ENCODE results near the gene SRC. TPM values are rescaled to one million over a fixed set of nuclear protein-coding genes. Genes with fewer than 3 reads are reported as not detected.

Gene SRC
- total RNA-seq, 2 experiments from 2014 or later, result 4.2 to 5.7 TPM

- H3K4me3 Mint-ChIP-seq, result no peak overlapping the region
- ATAC-seq (no peak), DNase-seq (peak; percentile 1)
- peaks cover 4% of the 10 kb centered on the region for H3K27me3 Mint-ChIP-seq
- intact Hi-C loops (cut with DNase I, micrococcal nuclease), result no loop called here
- no peaks in the 10 kb centered on the region for H3K36me3 Mint-ChIP-seq (ENCODE audit: low read depth)
- H3K4me1 Mint-ChIP-seq, result peaks cover 8% of the 10 kb centered on the region
- POLR2A ChIA-PET, result no interaction called here
- CTCF ChIA-PET, result interaction anchor here (0.5 to 0.6 kb wide), 2 partner anchors 146 to 154 kb away, joined by 3 read pairs; no protein-coding TSS in a partner anchor
- no peaks in the 10 kb centered on the region for H3K9me3 Mint-ChIP-seq (ENCODE audit: low read depth)
- H3K27ac Mint-ChIP-seq, result no peak overlapping the region
Observed at GRCh38 chr20:37387519-37388269, 41.8 kb downstream of the SRC start.

- H3K27ac Mint-ChIP-seq, result no peak overlapping the region
- H3K9me3 Mint-ChIP-seq (ENCODE audit: low read depth), result no peaks in the 10 kb centered on the region
- no peak overlapping the region for H3K4me3 Mint-ChIP-seq
- H3K36me3 Mint-ChIP-seq (ENCODE audit: low read depth), result no peaks in the 10 kb centered on the region
- intact Hi-C loops (cut with DNase I, micrococcal nuclease), result no loop called here
- ChIA-PET POLR2A (no interaction called here), CTCF (interaction anchor here (0.7 kb wide), 1 partner anchor 145 kb away, joined by 3 read pairs; no protein-coding TSS in a partner anchor)
- ATAC-seq, result no peak
- H3K4me1 Mint-ChIP-seq, result peaks cover 5% of the 10 kb centered on the region
- DNase-seq, result no peak
- H3K27me3 Mint-ChIP-seq, result peaks cover 4% of the 10 kb centered on the region
Observed at GRCh38 chr20:37388831-37389230, 42.9 kb downstream of the SRC start.

- H3K4me1 Mint-ChIP-seq, result peaks cover 5% of the 10 kb centered on the region
- intact Hi-C loops (cut with DNase I, micrococcal nuclease), result no loop called here
- H3K4me3 Mint-ChIP-seq, result no peak overlapping the region
- H3K27ac Mint-ChIP-seq, result no peak overlapping the region
- no peaks in the 10 kb centered on the region for H3K9me3 Mint-ChIP-seq (ENCODE audit: low read depth)
- H3K36me3 Mint-ChIP-seq (ENCODE audit: low read depth), result no peaks in the 10 kb centered on the region
- DNase-seq (peak; percentile 2), ATAC-seq (no peak)
- ChIA-PET POLR2A (no interaction called here), CTCF (interaction anchor here (0.6 to 0.7 kb wide), 2 partner anchors 145 to 297 kb away, joined by 3 read pairs; no protein-coding TSS in a partner anchor)
- peaks cover 4% of the 10 kb centered on the region for H3K27me3 Mint-ChIP-seq
Observed at GRCh38 chr20:37389241-37389747, 43.4 kb downstream of the SRC start.

DNA sequence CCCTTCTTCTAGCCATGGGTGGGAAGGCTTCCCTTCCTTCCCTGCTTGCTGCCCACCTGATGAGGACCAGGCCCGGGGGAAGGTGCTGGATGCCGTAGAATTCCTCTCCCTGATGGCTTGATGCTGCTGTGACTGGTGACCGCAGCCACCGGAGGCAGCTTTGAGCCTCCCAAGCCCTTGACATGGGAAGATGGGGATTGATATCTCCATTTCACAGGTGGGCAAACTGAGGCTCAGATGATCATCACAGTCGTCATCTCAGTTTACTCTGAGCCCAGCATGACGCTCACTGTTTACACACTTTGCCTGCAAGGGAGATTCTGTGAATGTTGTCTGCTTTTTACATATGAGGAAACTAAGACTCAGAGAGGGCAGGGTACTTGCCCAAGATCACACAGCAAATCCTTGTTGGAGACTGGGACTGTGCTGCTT, 43.9 kb downstream of the SRC start:
- Mint-ChIP-seq H3K27me3 (peaks cover 3% of the 10 kb centered on the region), H3K36me3 (ENCODE audit: low read depth) (no peaks in the 10 kb centered on the region), H3K4me1 (peaks cover 3% of the 10 kb centered on the region), H3K27ac (no peak overlapping the region), H3K9me3 (ENCODE audit: low read depth) (no peaks in the 10 kb centered on the region), H3K4me3 (no peak overlapping the region)
- ChIA-PET CTCF (interaction anchor here (0.6 to 1.2 kb wide), 3 partner anchors 119 to 296 kb away, joined by 3 to 5 read pairs (median 3); no protein-coding TSS in a partner anchor), POLR2A (no interaction called here)
- ATAC-seq (no peak), DNase-seq (peak; percentile 5)
- intact Hi-C loops (cut with DNase I, micrococcal nuclease), result no loop called here

DNA sequence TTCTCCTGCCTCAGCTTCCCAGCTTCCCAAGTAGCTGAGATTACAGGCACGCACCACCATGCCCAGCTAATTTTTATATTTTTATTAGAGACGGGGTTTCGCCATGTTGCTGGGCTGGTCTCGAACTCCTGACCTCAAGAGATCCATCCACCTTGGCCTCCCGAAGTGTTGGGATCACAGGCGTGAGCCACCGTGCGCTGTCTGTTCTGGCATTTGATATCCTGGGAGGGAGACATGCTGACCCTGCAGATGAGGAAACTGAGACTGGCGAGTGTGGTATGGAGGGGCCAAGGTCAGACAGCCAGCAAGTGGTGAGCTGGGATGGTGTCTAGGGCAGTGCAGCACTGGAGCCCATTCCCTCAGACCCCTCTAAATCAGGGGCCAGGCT, 44.6 kb downstream of the SRC start:
- ATAC-seq, result no peak
- POLR2A ChIA-PET, result no interaction called here
- intact Hi-C loops (cut with DNase I, micrococcal nuclease), result no loop called here
- no peak overlapping the region for H3K4me3 Mint-ChIP-seq
- no peaks in the 10 kb centered on the region for H3K27me3 Mint-ChIP-seq
- no peaks in the 10 kb centered on the region for H3K9me3 Mint-ChIP-seq (ENCODE audit: low read depth)
- H3K36me3 Mint-ChIP-seq (ENCODE audit: low read depth), result no peaks in the 10 kb centered on the region
- no peak overlapping the region for H3K27ac Mint-ChIP-seq
- CTCF ChIA-PET, result interaction anchor here (1.2 kb wide), 1 partner anchor 120 kb away, joined by 5 read pairs; no protein-coding TSS in a partner anchor
- no peaks in the 10 kb centered on the region for H3K4me1 Mint-ChIP-seq
- peak; percentile 1 for DNase-seq

DNA sequence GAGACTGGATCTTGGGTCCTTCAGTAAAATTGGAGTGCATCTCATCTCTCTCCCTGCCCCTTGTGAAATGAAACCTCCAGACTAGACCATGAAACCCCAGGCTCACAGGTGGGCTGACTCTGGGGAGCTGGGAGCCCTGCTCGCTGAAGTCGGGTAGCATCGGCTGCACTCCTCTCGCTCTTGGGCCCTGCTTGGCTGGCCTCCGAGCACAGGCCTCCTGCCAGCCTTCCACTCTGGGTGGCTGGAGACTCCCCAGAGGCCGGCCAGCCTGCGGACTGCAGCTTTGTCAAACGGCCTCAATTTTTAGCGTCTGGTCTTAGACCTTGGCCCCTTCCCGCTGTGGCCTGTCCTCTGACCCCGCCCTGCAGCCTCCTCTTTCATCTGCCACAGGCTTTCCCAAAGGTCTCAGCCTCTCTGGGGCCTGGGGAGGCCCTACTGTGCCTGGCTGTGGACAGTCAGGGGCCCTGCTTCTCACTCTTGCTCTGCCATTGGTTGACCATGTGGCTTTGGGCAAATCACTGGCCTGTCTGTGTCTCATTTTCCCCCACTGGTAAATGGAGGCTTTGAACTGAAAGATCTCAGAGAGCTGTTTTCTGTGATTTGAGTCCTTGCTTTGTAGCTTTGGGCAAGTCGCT, 45.1 kb downstream of the SRC start:
- Mint-ChIP-seq H3K27ac (no peak overlapping the region), H3K36me3 (ENCODE audit: low read depth) (no peaks in the 10 kb centered on the region), H3K4me1 (no peaks in the 10 kb centered on the region), H3K9me3 (ENCODE audit: low read depth) (no peaks in the 10 kb centered on the region), H3K4me3 (no peak overlapping the region), H3K27me3 (no peaks in the 10 kb centered on the region)
- peak; percentile 2 for DNase-seq
- POLR2A ChIA-PET, result no interaction called here
- intact Hi-C loops (cut with DNase I, micrococcal nuclease), result no loop called here
- no peak for ATAC-seq
- CTCF ChIA-PET, result interaction anchor here (1.2 kb wide), 1 partner anchor 120 kb away, joined by 5 read pairs; no protein-coding TSS in a partner anchor

GRCh38 chr20:37392441-37393195, 46.7 kb downstream of the SRC start:
- Mint-ChIP-seq H3K27me3 (no peaks in the 10 kb centered on the region), H3K4me1 (no peaks in the 10 kb centered on the region), H3K9me3 (ENCODE audit: low read depth) (no peaks in the 10 kb centered on the region), H3K36me3 (ENCODE audit: low read depth) (no peaks in the 10 kb centered on the region), H3K4me3 (no peak overlapping the region), H3K27ac (no peak overlapping the region)
- POLR2A ChIA-PET, result no interaction called here
- ATAC-seq (peak; percentile 60), DNase-seq (peak; percentile 65)
- CTCF ChIA-PET, result interaction anchor here (0.6 to 1.1 kb wide), 3 partner anchors 11 to 59 kb away, joined by 3 to 4 read pairs (median 3); no protein-coding TSS in a partner anchor
- intact Hi-C loops (cut with DNase I, micrococcal nuclease), result loop anchor here in 1 of 2 experiments (1.0 kb wide), 1 partner anchor 142 kb away; no protein-coding TSS in a partner anchor

- intact Hi-C loops (cut with DNase I, micrococcal nuclease), result no loop called here
- H3K4me3 Mint-ChIP-seq, result no peak overlapping the region
- POLR2A ChIA-PET, result no interaction called here
Observed at GRCh38 chr20:37393196-37393862, 47.4 kb downstream of the SRC start.

GRCh38 chr20:37393863-37394542, 48.1 kb downstream of the SRC start:
- Mint-ChIP-seq H3K9me3 (ENCODE audit: low read depth) (no peaks in the 10 kb centered on the region), H3K4me1 (no peaks in the 10 kb centered on the region), H3K36me3 (ENCODE audit: low read depth) (no peaks in the 10 kb centered on the region), H3K27me3 (no peaks in the 10 kb centered on the region), H3K27ac (no peak overlapping the region), H3K4me3 (no peak overlapping the region)
- ChIA-PET POLR2A (no interaction called here), CTCF (no interaction called here)
- no peak for ATAC-seq
- intact Hi-C loops (cut with DNase I, micrococcal nuclease), result no loop called here
- no peak for DNase-seq

More at GRCh38 chr20:37393196-37393862, 47.4 kb downstream of the SRC start:
- H3K4me1 Mint-ChIP-seq, result no peaks in the 10 kb centered on the region
- ATAC-seq (no peak), DNase-seq (no peak)
- no peaks in the 10 kb centered on the region for H3K27me3 Mint-ChIP-seq
- no peak overlapping the region for H3K27ac Mint-ChIP-seq
- no peaks in the 10 kb centered on the region for H3K9me3 Mint-ChIP-seq (ENCODE audit: low read depth)
- H3K36me3 Mint-ChIP-seq (ENCODE audit: low read depth), result no peaks in the 10 kb centered on the region
- CTCF ChIA-PET, result interaction anchor here (1.1 kb wide), 1 partner anchor 41 kb away, joined by 3 read pairs; no protein-coding TSS in a partner anchor

DNA sequence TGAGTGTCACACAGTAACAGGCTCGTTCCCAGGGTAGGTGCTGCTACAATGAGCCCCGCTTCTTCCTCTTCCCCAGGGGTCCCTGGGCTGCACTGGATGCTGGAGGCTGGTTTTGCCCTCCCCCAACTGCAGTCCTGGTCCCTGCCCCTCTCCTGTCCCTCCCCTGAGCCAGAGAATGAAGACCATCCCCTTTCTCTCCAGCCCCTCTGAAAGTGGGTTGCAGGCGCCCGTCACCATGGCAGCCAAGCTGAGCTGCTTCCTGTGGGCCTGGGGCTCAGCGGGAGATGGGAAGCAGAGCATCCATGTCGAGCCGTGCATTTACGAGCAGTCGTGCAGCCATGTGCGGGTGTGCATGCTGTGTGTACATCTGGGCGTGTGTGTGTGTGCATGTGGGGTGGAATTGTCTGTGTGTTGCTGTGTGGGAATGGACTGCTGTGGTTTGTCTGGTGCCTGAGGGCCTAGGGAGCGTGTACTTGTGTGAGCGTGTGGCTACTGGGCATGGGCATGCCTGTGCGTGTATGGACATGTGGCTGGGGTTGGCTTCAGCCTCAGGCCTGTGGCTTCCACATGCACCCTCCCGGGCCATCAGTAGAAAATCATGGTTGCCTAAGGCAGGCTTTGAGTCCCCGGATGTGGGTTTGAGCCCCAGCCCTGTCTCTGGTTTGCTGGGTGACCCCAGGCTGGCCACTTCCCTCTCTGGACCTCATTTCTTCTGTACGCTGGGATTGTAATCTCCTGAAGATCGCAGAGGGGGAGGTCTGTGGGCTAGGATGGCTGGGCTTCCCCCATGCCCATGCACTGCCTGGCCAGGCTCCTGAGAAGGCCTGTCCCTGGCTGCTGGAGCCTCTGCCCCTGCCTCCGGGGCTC, 48.8 kb downstream of the SRC start:
- Mint-ChIP-seq H3K9me3 (ENCODE audit: low read depth) (no peaks in the 10 kb centered on the region), H3K4me3 (no peak overlapping the region), H3K27ac (no peak overlapping the region), H3K36me3 (ENCODE audit: low read depth) (no peaks in the 10 kb centered on the region), H3K27me3 (no peaks in the 10 kb centered on the region), H3K4me1 (no peaks in the 10 kb centered on the region)
- intact Hi-C loops (cut with DNase I, micrococcal nuclease), result no loop called here
- CTCF ChIA-PET, result no interaction called here
- DNase-seq (no peak), ATAC-seq (no peak)
- POLR2A ChIA-PET, result no interaction called here
